Stimulated activated CD4-positive, alpha-beta T cell treated with anti-CD3 and anti-CD28 coated beads, Interleukin-12 subunit alpha, Interleukin-12 subunit beta, amount 100 ng/mL, for 48 hours (primary cell): ENCODE results near the gene ZC3H18.

Experiments
- DNase-seq, 3 donors: peaks; one replicate each; pipeline ENCODE4 v3.0.0-alpha.2; 2020; ENCODE audit warnings: low read depth in 2 of 3, low spot score in 1 of 3

The ZC3H18 gene

DNA sequence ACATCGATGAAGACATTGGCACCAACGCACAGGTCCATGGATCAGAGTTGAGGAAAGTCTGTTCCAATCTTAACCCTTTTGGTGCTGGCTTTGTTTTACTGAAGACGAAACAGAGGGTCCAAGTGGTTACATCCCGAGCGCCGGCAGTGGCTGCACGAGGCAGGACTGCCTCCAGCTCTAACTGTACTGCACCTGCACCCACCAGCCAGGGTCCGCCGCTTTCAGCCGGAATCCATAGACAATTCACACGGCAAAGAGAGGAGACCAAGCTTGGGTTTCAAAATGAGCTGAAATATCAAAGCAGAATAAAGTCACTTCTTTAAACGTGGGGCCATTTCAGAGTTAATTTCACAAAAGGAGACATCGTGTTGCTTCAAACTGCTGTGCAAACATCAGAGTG is 21.2 kb upstream of the ZC3H18 start:
- DNase-seq, result no peak

DNA sequence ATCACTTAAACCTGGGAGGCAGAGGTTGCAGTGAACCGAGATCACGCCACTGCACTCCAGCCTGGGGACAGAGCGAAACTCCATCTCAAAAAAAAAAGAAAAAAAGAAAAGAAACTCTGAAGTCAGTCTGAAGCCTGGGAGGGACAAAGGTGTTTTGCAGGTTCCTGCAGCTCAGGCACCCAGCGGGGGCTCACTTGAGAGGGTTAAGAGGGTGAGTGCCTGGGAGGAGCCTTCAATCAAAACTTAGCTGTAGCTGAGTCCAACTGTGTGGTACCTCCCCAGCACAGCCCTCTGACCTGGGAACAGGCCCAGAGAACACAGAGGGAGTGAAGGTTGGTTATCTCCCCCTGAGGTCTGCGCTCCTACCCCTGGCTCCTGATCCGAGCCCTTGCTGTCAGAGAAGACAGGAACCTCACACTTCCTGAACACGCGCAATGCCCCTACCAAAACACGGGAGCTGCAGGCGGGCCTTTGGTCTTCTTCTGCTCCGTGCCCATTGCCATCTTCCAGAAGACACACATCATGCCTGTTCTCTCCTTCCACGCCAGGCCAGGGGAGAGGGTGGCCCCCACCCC is 20.4 kb upstream of the ZC3H18 start:
- DNase-seq, result no peak

DNA sequence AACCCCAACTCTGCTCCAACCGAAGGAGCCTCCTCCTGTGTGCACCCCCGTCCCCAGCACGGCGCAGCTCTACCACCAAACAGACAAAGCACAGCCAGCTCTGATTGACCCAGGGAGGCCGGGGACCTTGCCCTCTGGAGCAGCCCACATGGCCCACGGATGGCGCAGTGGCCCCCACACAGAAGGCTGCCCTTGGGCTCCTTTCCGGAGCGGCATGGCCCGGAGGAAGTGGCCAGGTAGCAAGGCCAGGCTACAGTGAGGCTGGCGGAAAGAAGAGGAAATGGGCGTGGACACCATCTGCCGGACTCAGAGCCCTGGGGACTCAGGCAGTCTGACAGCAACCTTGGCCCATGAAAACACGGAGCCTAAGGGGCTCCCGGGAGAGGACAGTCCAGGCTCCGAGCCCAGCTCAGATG is 19.9 kb upstream of the ZC3H18 start:
- DNase-seq, result no peak

DNA sequence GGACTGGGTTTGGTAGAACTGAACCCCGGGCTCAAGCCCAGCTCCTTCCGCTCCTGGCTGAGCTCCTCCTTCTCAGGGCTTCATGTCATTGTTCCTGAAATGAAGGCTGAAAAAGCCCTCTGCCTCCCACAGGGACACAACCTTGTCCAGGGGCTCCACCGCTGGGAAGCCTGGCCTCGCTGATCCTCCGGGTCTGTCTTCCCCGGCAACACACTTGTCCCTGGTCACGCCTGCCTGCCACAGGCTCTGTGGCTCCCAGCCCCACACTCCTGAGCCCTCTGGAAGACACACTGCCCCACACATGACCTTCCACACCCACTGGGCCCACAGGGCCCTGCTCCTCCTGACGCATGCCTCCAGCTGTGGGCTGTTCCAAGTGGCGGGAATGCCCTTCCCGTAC is 18.0 kb upstream of the ZC3H18 start:
- DNase-seq, result no peak

DNA sequence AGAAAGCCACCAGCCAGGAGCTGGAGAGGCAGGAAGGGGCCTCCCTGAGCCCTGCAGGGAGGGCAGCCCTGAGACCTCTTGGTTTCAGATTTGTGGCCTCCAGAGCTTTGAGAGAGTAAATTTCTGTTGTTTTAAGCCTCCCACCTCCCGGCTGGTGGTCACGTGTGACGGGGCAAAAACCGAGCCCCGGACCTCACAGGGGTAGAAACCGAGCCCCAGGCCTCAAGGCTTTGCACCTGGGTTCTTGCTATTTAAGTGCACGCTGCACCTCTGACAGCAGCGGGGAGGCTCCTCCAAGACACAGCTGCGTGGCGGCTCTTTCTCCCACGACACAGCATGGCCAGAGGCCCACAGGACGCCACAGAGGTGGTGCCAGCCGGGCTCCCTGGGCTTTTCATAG is 17.4 kb upstream of the ZC3H18 start:
- DNase-seq, result no peak

DNA sequence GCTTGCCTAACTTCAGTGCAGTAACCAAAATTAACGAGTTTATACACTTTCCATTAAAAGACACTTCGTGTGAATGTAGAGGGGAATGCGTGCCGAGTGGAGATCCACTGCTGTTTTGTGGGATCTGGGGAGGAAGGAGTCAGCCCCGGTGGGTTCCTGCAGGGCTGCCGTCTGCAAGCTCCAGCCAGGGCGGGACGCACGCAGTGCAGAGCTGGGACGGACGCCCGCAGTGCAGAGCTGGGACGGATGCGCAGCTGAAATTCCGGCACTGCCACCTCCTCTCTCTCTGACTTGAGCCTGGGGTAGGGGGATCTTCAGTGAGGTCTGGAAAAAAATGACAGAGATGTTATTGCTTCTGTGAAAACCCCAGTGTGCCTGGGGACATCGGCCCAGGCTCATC is 16.5 kb upstream of the ZC3H18 start:
- no peak for DNase-seq

DNA sequence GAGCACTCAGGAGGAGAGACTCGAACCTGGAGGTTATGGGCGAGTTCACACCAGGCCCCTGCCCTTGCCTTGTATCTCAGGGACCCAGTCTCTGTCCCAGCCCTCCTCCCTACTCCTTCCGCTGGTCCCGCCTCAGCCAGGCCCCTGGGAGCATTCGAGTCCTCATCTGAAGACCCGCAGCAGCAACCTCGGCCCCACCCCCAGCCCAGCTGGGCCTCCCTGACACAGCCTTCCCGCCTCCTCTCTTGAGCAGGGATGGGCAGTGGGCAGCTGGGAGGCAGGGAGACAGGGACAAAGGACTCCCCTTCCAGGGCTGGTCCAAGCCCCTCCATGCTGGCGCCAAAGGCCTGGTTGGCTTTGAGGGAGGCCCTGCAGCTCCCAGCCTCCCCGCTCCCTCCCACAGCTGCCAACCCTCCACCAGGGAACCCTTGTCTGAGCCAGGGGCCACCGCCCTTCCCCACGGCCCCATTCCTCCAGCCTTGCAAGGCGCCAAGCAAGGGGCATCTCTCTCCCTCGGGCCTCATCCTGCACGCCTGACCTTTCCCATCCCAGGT is 15.4 kb upstream of the ZC3H18 start:
- no peak for DNase-seq

DNA sequence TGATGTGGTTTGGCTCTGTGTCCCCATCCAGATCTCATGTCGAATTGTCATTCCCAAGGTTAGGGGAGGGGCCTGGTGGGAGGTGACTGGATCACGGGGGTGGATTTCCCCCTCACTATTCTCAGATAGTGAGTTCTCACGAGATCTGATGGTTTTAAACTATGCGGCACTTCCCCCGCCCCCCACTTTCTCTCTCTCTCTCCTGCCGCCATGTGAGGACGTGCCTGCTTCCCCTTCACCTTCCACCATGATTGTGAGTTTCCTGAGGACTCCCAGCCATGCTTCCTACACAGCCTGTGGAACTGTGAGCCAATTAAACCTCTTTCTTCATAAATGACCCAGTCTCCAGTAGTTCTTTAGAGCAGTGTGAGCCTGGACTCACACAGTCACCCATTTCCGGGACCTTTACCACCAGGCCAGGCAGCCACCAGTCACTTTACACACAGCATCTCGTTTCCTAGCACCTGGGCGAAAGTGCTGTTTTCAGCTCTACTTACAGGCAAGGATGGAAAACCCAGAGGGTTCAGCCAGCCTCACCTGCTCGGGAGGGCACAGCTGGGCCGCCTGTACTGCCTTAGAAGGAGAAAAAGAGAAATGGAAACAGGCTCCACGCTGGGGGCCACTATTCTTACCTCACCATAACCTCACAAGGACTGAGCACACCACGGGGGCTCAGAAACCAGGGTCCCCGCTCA is 13.8 kb upstream of the ZC3H18 start:
- DNase-seq, result no peak

DNA sequence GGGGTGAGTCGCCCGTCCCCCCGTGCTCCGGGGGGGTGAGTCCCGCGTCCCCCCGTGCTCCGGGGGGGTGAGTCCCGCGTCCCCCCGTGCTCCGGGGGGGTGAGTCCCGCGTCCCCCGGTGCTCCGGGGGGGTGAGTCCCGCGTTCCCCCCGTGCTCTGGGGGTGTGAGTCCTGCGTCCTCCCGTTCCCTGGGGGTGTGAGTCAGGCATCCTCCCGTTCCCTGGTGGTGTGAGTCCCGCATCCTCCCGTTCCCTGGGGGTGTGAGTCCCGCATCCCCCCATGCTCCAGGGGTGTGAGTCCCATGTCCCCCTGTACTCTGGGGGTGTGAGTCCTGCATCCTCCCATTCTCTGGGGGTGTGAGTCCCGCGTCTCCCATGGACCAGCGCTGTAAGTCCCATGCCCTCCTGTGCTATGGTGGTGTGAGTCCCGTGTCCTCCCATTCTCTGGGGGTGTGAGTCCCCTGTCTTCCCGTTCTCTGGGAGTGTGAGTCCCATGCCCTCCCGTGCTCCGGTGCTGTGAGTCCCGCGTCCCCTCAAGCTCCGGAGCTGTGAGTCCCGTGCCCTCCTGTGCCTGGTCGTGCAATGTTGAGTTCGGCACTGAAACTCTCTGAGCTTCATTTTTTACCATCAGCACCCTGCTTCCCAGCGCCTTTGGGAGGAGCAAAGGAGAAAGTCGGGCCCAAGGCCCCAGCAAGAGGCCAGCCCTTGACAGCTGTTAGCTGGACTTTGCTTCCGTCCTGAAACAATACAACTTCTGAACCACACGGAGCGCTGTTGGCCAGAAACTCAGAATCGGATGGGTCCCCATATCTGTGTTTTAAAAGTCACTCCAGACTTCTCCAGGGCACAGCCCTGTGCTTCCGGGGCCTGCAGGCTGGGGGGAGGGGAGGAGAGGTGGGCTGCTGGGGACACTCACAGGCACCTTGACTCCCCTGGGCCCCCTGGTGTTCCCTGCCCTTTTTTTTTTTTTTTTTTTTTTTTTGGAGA is 11.5 kb upstream of the ZC3H18 start:
- no peak for DNase-seq

DNA sequence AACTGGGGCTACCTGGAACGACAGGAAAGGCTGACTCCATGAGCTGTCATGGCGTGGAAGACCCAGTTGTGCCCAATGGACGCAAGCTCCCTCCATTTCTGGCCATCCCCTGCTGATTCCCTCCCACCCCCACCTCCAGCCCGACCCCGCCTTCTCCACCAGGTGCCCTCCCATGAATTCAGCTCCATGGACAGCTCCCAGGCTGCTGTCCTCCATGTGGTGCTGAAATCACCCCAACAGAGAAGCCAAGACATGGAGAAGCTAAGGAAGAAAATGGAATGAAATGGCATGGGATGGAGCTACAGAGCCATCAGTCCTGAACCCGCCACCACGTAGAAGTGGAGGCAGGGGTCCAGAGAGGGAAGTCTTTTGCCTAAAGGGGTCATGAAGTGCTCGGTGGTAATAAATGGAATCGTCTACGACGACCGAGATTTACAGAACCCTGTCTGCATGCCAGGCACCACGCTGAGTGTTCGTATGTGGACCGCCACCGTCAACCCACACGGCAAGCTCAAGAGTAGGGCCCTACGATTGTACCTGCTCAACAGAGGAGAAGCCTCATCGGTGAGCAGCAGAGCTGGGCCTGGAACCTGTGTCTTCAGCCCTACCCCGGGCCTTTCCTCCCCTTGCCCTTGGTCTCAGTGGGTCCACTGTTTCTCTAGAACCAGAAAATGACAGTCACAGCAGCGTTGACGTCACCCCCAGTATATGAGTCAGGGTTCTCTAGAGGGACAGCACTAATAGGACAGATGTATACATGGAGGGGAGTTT is 9.3 kb upstream of the ZC3H18 start:
- no peak for DNase-seq

DNA sequence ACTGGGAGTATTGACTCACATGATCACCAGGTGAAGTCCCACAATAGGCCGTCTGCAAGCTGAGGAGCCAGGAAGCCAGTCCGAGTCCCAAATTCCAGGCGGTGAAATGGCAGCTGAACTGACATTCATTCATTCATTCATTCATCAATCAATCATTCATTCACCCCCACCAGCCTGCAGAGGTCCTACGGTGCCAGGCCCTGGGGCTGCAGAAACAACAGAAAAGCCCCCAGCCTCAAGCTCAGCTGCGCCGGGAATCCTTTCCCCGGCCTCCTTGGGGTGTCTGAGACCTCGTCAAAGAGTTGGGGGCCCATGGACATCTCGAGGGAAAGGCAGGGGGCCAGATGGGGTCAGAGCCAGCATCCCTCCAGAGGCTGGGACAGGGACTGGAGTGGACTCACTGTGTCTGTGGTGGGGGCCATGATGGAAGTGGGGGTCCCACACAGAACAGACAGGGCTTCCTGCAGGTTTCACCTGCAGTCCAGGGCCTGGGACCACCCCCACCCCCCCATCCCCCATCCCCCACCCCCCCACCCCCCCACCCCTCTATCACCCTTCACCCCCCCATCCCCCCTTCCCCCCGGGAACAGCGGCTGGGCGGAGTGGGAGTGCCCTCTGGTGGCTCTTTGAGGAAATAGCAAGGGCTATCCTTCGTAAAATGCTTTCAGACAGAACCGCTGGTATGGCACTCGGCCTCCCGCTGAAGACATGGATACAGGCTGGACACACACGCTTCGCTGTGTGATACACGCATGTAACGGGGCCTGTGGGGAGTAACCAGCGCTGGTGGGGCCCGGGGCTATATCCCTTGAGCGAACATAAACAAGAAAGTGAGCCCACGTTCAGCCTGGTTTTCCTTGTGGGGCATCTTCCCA is 8.5 kb upstream of the ZC3H18 start:
- peak in 1 of 3 donors; percentile 27 for DNase-seq

DNA sequence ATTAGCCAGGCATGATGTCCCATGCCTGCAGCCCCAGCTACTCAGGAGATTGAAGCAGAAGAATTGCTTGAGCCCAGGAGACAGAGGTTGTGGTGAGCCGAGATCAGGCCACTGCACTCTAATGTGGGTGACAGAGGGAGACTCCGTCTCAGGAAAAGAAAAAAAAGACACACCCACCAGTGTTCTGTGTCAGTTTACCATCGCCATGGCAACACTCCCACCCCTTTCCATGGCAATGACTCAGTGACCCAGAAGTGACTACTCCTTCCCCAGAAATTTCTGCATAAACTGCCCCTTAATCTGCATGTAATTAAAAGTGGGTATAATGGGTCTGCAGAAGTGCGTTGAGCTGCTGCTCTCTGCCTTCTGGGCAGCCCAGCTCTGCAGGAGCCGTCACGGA is 4.0 kb upstream of the ZC3H18 start:
- peak; percentile 76 to 78 (median 77) for DNase-seq

DNA sequence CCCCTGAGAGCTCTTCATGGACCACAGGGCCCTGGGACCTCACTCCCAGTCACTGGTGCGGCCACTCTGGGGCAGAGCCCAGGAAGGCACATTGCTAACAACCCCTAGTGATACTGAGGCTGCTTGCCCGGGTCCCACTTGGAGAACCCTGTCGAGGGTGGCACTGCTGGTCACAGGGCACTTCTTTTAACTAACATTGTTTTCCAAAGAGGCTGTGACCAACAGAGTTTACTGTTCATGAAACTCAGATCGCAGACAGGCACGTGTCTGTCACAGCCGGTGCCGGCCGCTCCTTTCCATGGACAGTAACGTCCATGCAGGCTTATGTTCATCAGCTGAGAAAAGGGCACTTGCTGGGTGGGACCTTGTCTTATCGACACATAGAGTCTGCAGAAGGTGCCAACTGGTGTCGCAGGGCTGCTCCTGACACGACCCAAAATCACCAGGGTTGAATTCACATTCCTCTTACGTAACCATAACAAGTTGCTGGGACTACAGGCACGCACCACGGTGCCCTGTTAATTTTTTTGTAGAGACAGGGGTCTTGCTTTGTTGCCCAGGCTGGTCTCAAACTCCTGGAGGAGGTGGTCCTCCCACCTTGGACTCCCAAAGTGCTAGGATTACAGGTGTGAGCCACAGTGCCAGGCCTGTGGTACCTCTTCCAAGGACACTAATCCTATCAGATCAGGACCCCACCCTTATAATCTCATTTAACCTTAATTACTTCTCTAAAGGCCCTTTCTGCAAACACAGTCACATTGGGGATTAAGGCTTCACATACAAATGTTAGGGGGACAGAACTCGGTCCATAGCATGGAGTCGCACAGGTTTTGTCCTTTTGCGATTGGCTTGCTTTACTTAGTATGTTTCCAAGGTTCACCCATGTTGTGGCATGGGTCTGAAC is 1.2 kb upstream of the ZC3H18 start:
- no peak for DNase-seq

DNA sequence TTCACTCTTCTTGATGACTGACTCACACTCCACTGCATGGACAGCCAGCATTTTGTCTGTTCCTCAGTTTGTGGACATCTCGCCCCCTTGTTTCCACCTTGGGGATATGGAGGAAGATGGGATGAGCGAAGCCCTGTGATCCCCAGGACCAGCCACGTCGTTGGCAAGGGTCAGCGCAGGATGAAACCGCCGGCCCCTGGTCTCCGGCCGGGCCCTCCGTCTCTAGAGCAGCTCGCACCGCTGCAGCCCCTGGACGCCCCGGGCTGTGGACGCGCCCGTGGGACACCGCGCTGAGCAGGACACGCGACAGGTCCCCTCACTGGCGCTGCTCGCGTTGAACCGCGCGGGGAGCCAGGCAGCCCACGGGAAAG is 604 bp upstream of the ZC3H18 start:
- no peak for DNase-seq

DNA sequence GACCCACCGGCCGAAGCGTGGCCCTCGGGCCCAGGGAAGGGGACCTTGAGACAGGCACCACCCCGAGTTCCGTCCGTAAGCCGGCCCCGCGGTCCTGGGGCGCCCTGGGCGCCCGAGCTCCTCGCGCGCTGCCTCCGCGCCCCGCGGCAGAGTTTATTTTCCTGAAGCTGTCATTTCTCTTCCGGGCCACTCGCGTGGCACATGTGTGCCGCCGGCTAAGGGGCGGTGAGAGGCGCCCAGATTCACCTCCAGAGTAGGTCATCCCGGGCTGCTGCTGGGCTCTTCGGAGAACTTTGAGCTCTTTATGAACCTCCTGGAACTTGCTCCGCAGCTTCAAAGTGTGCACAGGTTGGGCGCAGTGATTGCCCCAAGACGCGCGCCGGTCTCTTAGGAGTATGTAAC is 489 bp downstream of the ZC3H18 start:
- no peak for DNase-seq

DNA sequence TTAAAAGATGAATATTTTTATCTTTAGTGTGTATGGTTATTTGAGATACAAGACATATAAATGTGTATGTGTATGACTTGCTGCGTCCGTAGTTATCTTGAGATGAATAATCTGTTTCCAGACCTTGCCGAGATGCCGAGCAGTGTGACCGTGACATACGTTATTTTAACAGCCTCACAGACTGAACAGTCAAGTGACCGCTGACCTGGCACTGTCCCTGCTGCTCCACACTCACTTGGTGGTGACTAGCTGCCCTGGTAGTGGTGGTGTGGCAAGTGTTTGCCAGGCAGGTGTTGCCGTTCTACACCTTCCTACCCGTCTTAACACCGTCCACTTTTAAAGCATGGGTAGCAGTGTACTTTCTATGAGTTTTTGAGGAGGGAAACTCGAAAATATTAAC is 5.0 kb downstream of the ZC3H18 start:
- DNase-seq, result no peak

DNA sequence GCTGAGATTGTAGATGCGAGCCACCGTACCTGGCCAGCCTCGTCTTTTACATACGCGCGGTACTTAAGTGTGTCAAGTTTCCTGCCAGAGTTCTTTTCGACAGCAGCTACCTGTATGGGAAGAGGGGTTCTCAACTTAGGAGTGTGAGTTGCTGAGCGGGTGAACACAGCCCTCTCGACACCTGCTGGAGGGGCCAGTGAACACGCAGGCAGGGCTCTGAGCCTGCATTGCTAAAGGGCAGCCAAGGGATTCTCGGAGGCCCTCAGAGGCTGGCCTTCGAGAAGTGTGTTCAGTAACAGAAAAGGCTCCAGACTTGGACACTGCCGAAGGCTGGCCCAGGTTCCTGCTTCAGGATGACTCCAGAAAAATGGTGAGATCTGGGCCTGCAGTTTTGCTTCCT is 6.1 kb downstream of the ZC3H18 start:
- no peak for DNase-seq

DNA sequence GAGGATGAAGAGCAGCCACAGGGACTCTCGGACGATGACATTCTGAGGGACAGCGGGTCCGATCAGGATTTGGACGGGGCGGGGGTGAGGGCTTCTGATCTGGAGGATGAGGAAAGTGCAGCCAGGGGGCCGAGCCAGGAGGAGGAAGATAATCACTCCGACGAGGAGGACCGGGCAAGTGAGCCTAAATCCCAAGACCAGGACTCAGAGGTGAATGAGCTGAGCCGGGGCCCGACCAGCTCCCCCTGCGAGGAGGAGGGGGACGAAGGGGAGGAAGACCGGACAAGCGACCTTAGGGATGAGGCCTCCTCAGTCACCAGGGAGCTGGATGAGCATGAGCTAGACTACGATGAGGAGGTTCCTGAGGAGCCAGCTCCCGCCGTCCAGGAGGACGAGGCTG is 7.0 kb downstream of the ZC3H18 start:
- no peak for DNase-seq
